ENCODE data around the gene HAUS5. TPM values are rescaled to one million over a fixed set of nuclear protein-coding genes. Genes with fewer than 3 reads are reported as not detected.
"Not testable (repeated sequence)": the region's sequence is repeated elsewhere in the genome, so short reads cannot be mapped to it uniquely, and the experiment has no call there.

Gene HAUS5
- total RNA-seq, 6 experiments from 2014 or later = 3.7 to 6.1 (median 4.4) TPM

DNA sequence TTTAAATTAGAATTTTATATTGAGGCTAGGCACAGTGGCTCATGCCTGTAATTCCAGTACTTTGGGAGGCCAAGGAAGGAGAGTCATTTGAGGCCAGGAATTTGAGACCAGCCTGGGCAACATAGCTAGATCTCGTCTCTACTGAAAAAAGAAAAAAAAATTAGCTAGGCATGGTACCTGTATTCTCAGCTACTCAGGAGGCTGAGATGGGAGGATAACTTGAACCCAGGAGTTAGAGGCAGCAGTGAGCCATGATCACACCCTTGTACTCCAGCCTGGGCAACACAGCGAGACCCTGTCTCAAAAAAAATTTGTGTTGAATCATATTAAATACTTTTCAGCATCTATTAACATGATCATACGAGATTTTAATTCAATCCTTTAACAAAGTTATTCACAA is 21.7 kb upstream of the HAUS5 start:
- Histone ChIP-seq H3K27ac (no peak overlapping the region), H3K36me3 (no peaks in the 10 kb centered on the region), H3K9me3 (no peaks in the 10 kb centered on the region), H3K4me1 (no peaks in the 10 kb centered on the region), H3K27me3 (no peaks in the 10 kb centered on the region), H3K4me3 (no peak overlapping the region)
- TF ChIP-seq, protein P1, sequence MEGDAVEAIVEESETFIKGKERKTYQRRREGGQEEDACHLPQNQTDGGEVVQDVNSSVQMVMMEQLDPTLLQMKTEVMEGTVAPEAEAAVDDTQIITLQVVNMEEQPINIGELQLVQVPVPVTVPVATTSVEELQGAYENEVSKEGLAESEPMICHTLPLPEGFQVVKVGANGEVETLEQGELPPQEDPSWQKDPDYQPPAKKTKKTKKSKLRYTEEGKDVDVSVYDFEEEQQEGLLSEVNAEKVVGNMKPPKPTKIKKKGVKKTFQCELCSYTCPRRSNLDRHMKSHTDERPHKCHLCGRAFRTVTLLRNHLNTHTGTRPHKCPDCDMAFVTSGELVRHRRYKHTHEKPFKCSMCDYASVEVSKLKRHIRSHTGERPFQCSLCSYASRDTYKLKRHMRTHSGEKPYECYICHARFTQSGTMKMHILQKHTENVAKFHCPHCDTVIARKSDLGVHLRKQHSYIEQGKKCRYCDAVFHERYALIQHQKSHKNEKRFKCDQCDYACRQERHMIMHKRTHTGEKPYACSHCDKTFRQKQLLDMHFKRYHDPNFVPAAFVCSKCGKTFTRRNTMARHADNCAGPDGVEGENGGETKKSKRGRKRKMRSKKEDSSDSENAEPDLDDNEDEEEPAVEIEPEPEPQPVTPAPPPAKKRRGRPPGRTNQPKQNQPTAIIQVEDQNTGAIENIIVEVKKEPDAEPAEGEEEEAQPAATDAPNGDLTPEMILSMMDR (IDR thresholded peaks at IDR 0.05) = no peak
- TF ChIP-seq POLR2A (IDR thresholded peaks at IDR 0.05) = no peak
- 73% methylated on average over 3 of the region's 3 CpGs for WGBS (ENCODE audit: insufficient coverage, low coverage, low lambda C conversion rate, missing lambda C conversion rate)
- no peak for DNase-seq
- intact Hi-C loops (cut with DNase I) = no loop called here
- no peak for ATAC-seq

- TF ChIP-seq, protein P1 (IDR thresholded peaks at IDR 0.05) = peak; percentile 54 to 58 (median 55)
- no peak for TF ChIP-seq POLR2A (IDR thresholded peaks at IDR 0.05)
- intact Hi-C loops (cut with DNase I) = no loop called here
- WGBS (ENCODE audit: insufficient coverage, low coverage, low lambda C conversion rate, missing lambda C conversion rate) = 20% methylated on average over 8 of the region's 8 CpGs
- no peaks in the 10 kb centered on the region for H3K36me3 ChIP-seq
- H3K9me3 ChIP-seq = no peaks in the 10 kb centered on the region
- no peaks in the 10 kb centered on the region for H3K4me1 ChIP-seq
- no peak overlapping the region for H3K4me3 ChIP-seq
- H3K27ac ChIP-seq = no peak overlapping the region
- no peaks in the 10 kb centered on the region for H3K27me3 ChIP-seq
- ATAC-seq (peak; percentile 47 to 72 (median 58)), DNase-seq (no peak)
These were observed 20.3 kb upstream of the HAUS5 start for GRCh38 chr19:35592226-35592625.

- intact Hi-C loops (cut with DNase I); H3K36me3 ChIP-seq; H3K9me3 ChIP-seq; H3K27ac ChIP-seq; H3K4me3 ChIP-seq; DNase-seq; H3K4me1 ChIP-seq; H3K27me3 ChIP-seq; ATAC-seq: not testable (repeated sequence)
- WGBS (ENCODE audit: insufficient coverage, low coverage, low lambda C conversion rate, missing lambda C conversion rate) = no CpG with 5 or more reads among the region's 3 CpGs
These were observed 17.5 kb upstream of the HAUS5 start for GRCh38 chr19:35595026-35595425.

DNA sequence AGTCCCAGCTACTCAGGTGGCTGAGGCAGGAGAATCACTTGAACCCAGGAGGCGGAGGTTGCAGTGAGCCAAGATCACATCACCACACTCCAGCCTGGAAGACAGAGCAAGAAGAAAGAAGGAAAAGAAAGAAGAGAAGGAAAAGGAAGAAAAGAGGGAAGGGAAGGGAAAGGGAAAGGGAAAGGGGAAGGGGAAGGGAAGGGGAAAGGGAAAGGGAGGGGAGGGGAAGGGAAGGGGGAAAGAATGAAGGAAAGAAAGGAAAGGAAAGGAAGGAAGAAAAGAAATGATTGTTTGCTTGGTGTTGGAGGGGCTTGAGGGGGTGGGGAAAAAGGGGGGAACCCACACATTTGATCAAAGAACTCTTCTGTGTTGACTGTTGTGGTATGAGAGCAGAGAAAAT is 16.6 kb upstream of the HAUS5 start:
- no peaks in the 10 kb centered on the region for H3K9me3 ChIP-seq
- DNase-seq (no peak), ATAC-seq (no peak)
- no peaks in the 10 kb centered on the region for H3K36me3 ChIP-seq
- no peaks in the 10 kb centered on the region for H3K4me1 ChIP-seq
- TF ChIP-seq, protein P1 (IDR thresholded peaks at IDR 0.05) = no peak
- TF ChIP-seq POLR2A (IDR thresholded peaks at IDR 0.05) = no peak
- intact Hi-C loops (cut with DNase I) = no loop called here
- WGBS (ENCODE audit: insufficient coverage, low coverage, low lambda C conversion rate, missing lambda C conversion rate) = 100% methylated on average over 1 of the region's 1 CpG
- H3K27ac ChIP-seq = no peak overlapping the region
- no peak overlapping the region for H3K4me3 ChIP-seq
- H3K27me3 ChIP-seq = no peaks in the 10 kb centered on the region

- WGBS (ENCODE audit: insufficient coverage, low coverage, low lambda C conversion rate, missing lambda C conversion rate) = 70% methylated on average over 4 of the region's 4 CpGs
- intact Hi-C loops (cut with DNase I) = no loop called here
- H3K4me1 ChIP-seq = no peaks in the 10 kb centered on the region
- no peaks in the 10 kb centered on the region for H3K36me3 ChIP-seq
- H3K4me3 ChIP-seq = no peak overlapping the region
- no peaks in the 10 kb centered on the region for H3K27me3 ChIP-seq
- no peaks in the 10 kb centered on the region for H3K9me3 ChIP-seq
- TF ChIP-seq POLR2A (IDR thresholded peaks at IDR 0.05) = no peak
- DNase-seq (no peak), ATAC-seq (no peak)
- H3K27ac ChIP-seq = no peak overlapping the region
These were observed 16.1 kb upstream of the HAUS5 start for GRCh38 chr19:35596366-35596999.

All from right lobe of liver (tissue), 6 donors.